MG63 (cell line): ENCODE results near the gene OOSP4A. TPM values are rescaled to one million over a fixed set of nuclear protein-coding genes. Genes with fewer than 3 reads are reported as not detected.

ENCODE experiments used
- DNase-seq: peaks from one replicate; pipeline ENCODE4 v3.0.0-alpha.2; 2020
- H3K27me3 ChIP-seq: fragments of 250-450 bp; sonication (Bioruptor Pico); 2 replicates; pipeline ENCODE4 v1.5.1; 2020; ENCODE audit warnings: mild to moderate bottlenecking, moderate library complexity
- H3K36me3 ChIP-seq: fragments of 250-450 bp; sonication (Bioruptor Pico); 2 replicates; pipeline ENCODE4 v1.5.1; 2020; ENCODE audit warnings: mild to moderate bottlenecking, moderate library complexity
- H3K4me3 ChIP-seq: fragments of 250-450 bp; sonication (Bioruptor Pico); 2 replicates; pipeline ENCODE4 v1.5.1; 2020; ENCODE audit warnings: mild to moderate bottlenecking, moderate library complexity
- H3K9me3 ChIP-seq: fragments of 250-450 bp; sonication (Bioruptor Pico); 2 replicates; pipeline ENCODE4 v1.5.1; 2020; ENCODE audit warnings: mild to moderate bottlenecking, moderate library complexity
- total RNA-seq: library from RNA; depleted of rRNA; stranded (reverse); fragments of >200 nt; shearing (Covaris generic); gene quantifications from 2 replicates; pipeline ENCODE4 v1.2.3, GENCODE V29; 2014; ENCODE audit warnings: low replicate concordance; rRNA removed

OOSP4A gene
- not detected in 2 replicates for total RNA-seq

- Histone ChIP-seq H3K36me3 (no peaks in the 10 kb centered on the region), H3K27me3 (no peaks in the 10 kb centered on the region), H3K9me3 (no peaks in the 10 kb centered on the region), H3K4me3 (no peak within 1 kb of the TSS)
- no peak for DNase-seq
These were observed at the start of gene OOSP4A for GRCh38 chr11:59963733-59964132. OOSP4A (plus strand) TSS chr11:59964033; CDS start chr11:59964033, 0 bp downstream.

GRCh38 chr11:59918480-59918879, 45.4 kb upstream of the OOSP4A start:
- Histone ChIP-seq H3K27me3 (no peaks in the 10 kb centered on the region), H3K4me3 (no peak overlapping the region), H3K9me3 (peaks cover 11% of the 10 kb centered on the region; the same call in 1 of the 2 replicates), H3K36me3 (no peaks in the 10 kb centered on the region)
- peak; percentile 64 for DNase-seq

- DNase-seq, result peak; percentile 45
- Histone ChIP-seq H3K9me3 (peaks cover 11% of the 10 kb centered on the region), H3K36me3 (no peaks in the 10 kb centered on the region), H3K4me3 (no peak overlapping the region), H3K27me3 (no peaks in the 10 kb centered on the region)
These were observed 44.7 kb upstream of the OOSP4A start for GRCh38 chr11:59918987-59919589.

GRCh38 chr11:59923813-59924212, 40.0 kb upstream of the OOSP4A start:
- no peaks in the 10 kb centered on the region for H3K27me3 ChIP-seq
- no peak overlapping the region for H3K4me3 ChIP-seq
- DNase-seq, result no peak
- H3K36me3 ChIP-seq, result no peaks in the 10 kb centered on the region
- peaks cover 10% of the 10 kb centered on the region for H3K9me3 ChIP-seq

GRCh38 chr11:59931688-59932087, 32.1 kb upstream of the OOSP4A start:
- Histone ChIP-seq H3K36me3 (no peaks in the 10 kb centered on the region), H3K4me3 (no peak overlapping the region), H3K27me3 (no peaks in the 10 kb centered on the region), H3K9me3 (no peaks in the 10 kb centered on the region)
- no peak for DNase-seq

- no peak within 1 kb of the TSS for H3K4me3 ChIP-seq
- no peaks in the 10 kb centered on the region for H3K9me3 ChIP-seq
- no peak for DNase-seq
- no peaks in the 10 kb centered on the region for H3K27me3 ChIP-seq
- H3K36me3 ChIP-seq, result no peaks in the 10 kb centered on the region
These were observed 25.7 kb upstream of the OOSP4A start, which contains the start of gene OOSP1 for GRCh38 chr11:59938132-59938531. OOSP1 (plus strand) TSS chr11:59938432; CDS start chr11:59938455, 23 bp downstream.

- Histone ChIP-seq H3K36me3 (no peaks in the 10 kb centered on the region), H3K9me3 (no peaks in the 10 kb centered on the region), H3K27me3 (no peaks in the 10 kb centered on the region), H3K4me3 (no peak overlapping the region)
- no peak for DNase-seq
These were observed 25.1 kb upstream of the OOSP4A start for GRCh38 chr11:59938718-59939117.

- Histone ChIP-seq H3K27me3 (no peaks in the 10 kb centered on the region), H3K9me3 (no peaks in the 10 kb centered on the region), H3K36me3 (no peaks in the 10 kb centered on the region), H3K4me3 (no peak overlapping the region)
- DNase-seq, result no peak
These were observed 24.4 kb upstream of the OOSP4A start for GRCh38 chr11:59939482-59939881.

GRCh38 chr11:59941091-59941490, 22.7 kb upstream of the OOSP4A start:
- DNase-seq, result no peak
- Histone ChIP-seq H3K27me3 (no peaks in the 10 kb centered on the region), H3K4me3 (no peak overlapping the region), H3K36me3 (no peaks in the 10 kb centered on the region), H3K9me3 (no peaks in the 10 kb centered on the region)

- H3K27me3 ChIP-seq, result no peaks in the 10 kb centered on the region
- no peaks in the 10 kb centered on the region for H3K36me3 ChIP-seq
- no peak for DNase-seq
- no peak overlapping the region for H3K4me3 ChIP-seq
- H3K9me3 ChIP-seq, result no peaks in the 10 kb centered on the region
These were observed 19.7 kb upstream of the OOSP4A start for GRCh38 chr11:59943997-59944714.

- Histone ChIP-seq H3K4me3 (no peak overlapping the region), H3K9me3 (no peaks in the 10 kb centered on the region), H3K27me3 (no peaks in the 10 kb centered on the region), H3K36me3 (no peaks in the 10 kb centered on the region)
- no peak for DNase-seq
These were observed 19.1 kb upstream of the OOSP4A start for GRCh38 chr11:59944720-59945119.

- no peaks in the 10 kb centered on the region for H3K27me3 ChIP-seq
These were observed 10.2 kb upstream of the OOSP4A start for GRCh38 chr11:59953463-59954218.

GRCh38 chr11:59954219-59954847, 9.5 kb upstream of the OOSP4A start:
- no peak for DNase-seq
- Histone ChIP-seq H3K4me3 (no peak overlapping the region), H3K9me3 (no peaks in the 10 kb centered on the region), H3K27me3 (no peaks in the 10 kb centered on the region), H3K36me3 (no peaks in the 10 kb centered on the region)

More at GRCh38 chr11:59953463-59954218, 10.2 kb upstream of the OOSP4A start:
- no peaks in the 10 kb centered on the region for H3K9me3 ChIP-seq
- DNase-seq, result no peak
- no peaks in the 10 kb centered on the region for H3K36me3 ChIP-seq
- H3K4me3 ChIP-seq, result no peak overlapping the region

GRCh38 chr11:59957094-59957493, 6.7 kb upstream of the OOSP4A start:
- no peak for DNase-seq
- no peaks in the 10 kb centered on the region for H3K9me3 ChIP-seq
- H3K36me3 ChIP-seq, result no peaks in the 10 kb centered on the region
- no peaks in the 10 kb centered on the region for H3K27me3 ChIP-seq
- no peak overlapping the region for H3K4me3 ChIP-seq

- H3K4me3 ChIP-seq, result no peak overlapping the region
- H3K36me3 ChIP-seq, result no peaks in the 10 kb centered on the region
- DNase-seq, result no peak
- H3K27me3 ChIP-seq, result no peaks in the 10 kb centered on the region
- no peaks in the 10 kb centered on the region for H3K9me3 ChIP-seq
These were observed 3.1 kb upstream of the OOSP4A start for GRCh38 chr11:59960502-59961381.

GRCh38 chr11:59962107-59962482, 1.7 kb upstream of the OOSP4A start:
- no peak overlapping the region for H3K4me3 ChIP-seq
- no peaks in the 10 kb centered on the region for H3K27me3 ChIP-seq
- no peaks in the 10 kb centered on the region for H3K9me3 ChIP-seq
- H3K36me3 ChIP-seq, result no peaks in the 10 kb centered on the region
- DNase-seq, result no peak
